GM18502 (cell line): ENCODE data around the gene C11orf71.

Source experiments
- ATAC-seq: cut with Tn5 transposase; IDR thresholded peaks from one replicate; pipeline ENCODE4 v1.9.1; 2021; ENCODE audit warnings: mild to moderate bottlenecking; ENCODE audit not compliant: unreplicated experiment, poor library complexity

C11orf71 gene

GRCh38 chr11:114400216-114400914, at the start of gene C11orf71, which contains the start of gene RBM7:
Gene C11orf71 (minus strand): TSS chr11:114400511. CDS start chr11:114400331, 180 bp downstream.
Gene RBM7 (plus strand): TSS chr11:114400666. CDS start chr11:114400672, 6 bp downstream.
- ATAC-seq, result peak; percentile 93

- ATAC-seq, result no peak
Observed at GRCh38 chr11:114449845-114450244, 49.5 kb upstream of the C11orf71 start.

- ATAC-seq, result no peak
Observed at GRCh38 chr11:114448749-114449482, 48.6 kb upstream of the C11orf71 start.

GRCh38 chr11:114447892-114448291, 47.6 kb upstream of the C11orf71 start:
- no peak for ATAC-seq

- no peak for ATAC-seq
Observed at GRCh38 chr11:114447444-114447843, 47.1 kb upstream of the C11orf71 start.

- ATAC-seq, result no peak
Observed at GRCh38 chr11:114442536-114442935, 42.2 kb upstream of the C11orf71 start.

GRCh38 chr11:114441921-114442320, 41.6 kb upstream of the C11orf71 start:
- no peak for ATAC-seq

- ATAC-seq, result no peak
Observed at GRCh38 chr11:114440971-114441763, 40.9 kb upstream of the C11orf71 start.

GRCh38 chr11:114440121-114440860, 40.0 kb upstream of the C11orf71 start:
- no peak for ATAC-seq

- peak; percentile 99 for ATAC-seq
Observed at GRCh38 chr11:114439229-114440120, 39.2 kb upstream of the C11orf71 start, which contains the start of gene REXO2. Gene REXO2 (plus strand): TSS chr11:114439467. CDS start chr11:114439529, 62 bp downstream.

GRCh38 chr11:114438303-114438702, 38.0 kb upstream of the C11orf71 start:
- ATAC-seq, result no peak

GRCh38 chr11:114433376-114433775, 33.1 kb upstream of the C11orf71 start:
- ATAC-seq, result no peak

- no peak for ATAC-seq
Observed at GRCh38 chr11:114432893-114433292, 32.6 kb upstream of the C11orf71 start.

GRCh38 chr11:114430290-114430689, 30.0 kb upstream of the C11orf71 start:
- no peak for ATAC-seq

- ATAC-seq, result no peak
Observed at GRCh38 chr11:114426280-114426679, 26.0 kb upstream of the C11orf71 start.

- ATAC-seq, result no peak
Observed at GRCh38 chr11:114416441-114416961, 16.2 kb upstream of the C11orf71 start.

GRCh38 chr11:114413958-114414357, 13.6 kb upstream of the C11orf71 start:
- no peak for ATAC-seq

GRCh38 chr11:114412946-114413345, 12.6 kb upstream of the C11orf71 start:
- ATAC-seq, result no peak

- no peak for ATAC-seq
Observed at GRCh38 chr11:114401311-114401710, 1.0 kb upstream of the C11orf71 start.
